Aorta (tissue), 5 donors: ENCODE measurements around the gene VPS4B. TPM values are rescaled to one million over a fixed set of nuclear protein-coding genes. Genes with fewer than 3 reads are reported as not detected.
A peak's percentile ranks its signal among the peaks of the same experiment; 100 is the strongest.

ENCODE experiments used
- ATAC-seq: fragments of 200-7000 bp; cut with Tn5 transposase; one replicate; pipeline ENCODE4 v1.9.1; 2022; ENCODE audit warnings: moderate library complexity; ENCODE audit not compliant: low FRiP score
- DNase-seq, 2 donors: peaks; one replicate each; pipeline ENCODE4 v3.0.0-alpha.2; 2020
- H3K27ac ChIP-seq, 2 donors: one replicate each; pipeline ENCODE4 v1.5.1; 2013; ENCODE audit warnings: low read length in 2 of 2, mild to moderate bottlenecking in 2 of 2, moderate library complexity in 2 of 2, control low read depth in 1 of 2, inconsistent platforms in 1 of 2, low read depth in 1 of 2
- H3K27me3 ChIP-seq, 2 donors: one replicate each; pipeline ENCODE4 v1.6.1; 2013; ENCODE audit warnings: control low read depth in 1 of 2, low read length in 1 of 2, mild to moderate bottlenecking in 1 of 2, moderate library complexity in 1 of 2; ENCODE audit not compliant: insufficient read depth in 2 of 2, control insufficient read depth in 1 of 2
- H3K36me3 ChIP-seq, 2 donors: one replicate each; pipeline ENCODE4 v1.6.1; 2013; ENCODE audit warnings: control low read depth in 1 of 2, low read length in 1 of 2, mild to moderate bottlenecking in 1 of 2; ENCODE audit not compliant: insufficient read depth in 2 of 2, control insufficient read depth in 1 of 2
- H3K4me1 ChIP-seq, 2 donors: one replicate each; pipeline ENCODE4 v1.6.1; 2013; ENCODE audit warnings: low read length in 2 of 2, control low read depth in 1 of 2, mild to moderate bottlenecking in 1 of 2, moderate library complexity in 1 of 2; ENCODE audit not compliant: insufficient read depth in 2 of 2, control insufficient read depth in 1 of 2
- H3K4me3 ChIP-seq, 2 donors: one replicate each; pipeline ENCODE4 v1.5.1; 2013; ENCODE audit warnings: low read length in 2 of 2, control low read depth in 1 of 2, mild to moderate bottlenecking in 1 of 2
- H3K9me3 ChIP-seq: one replicate; pipeline ENCODE4 v1.6.1; 2013; ENCODE audit warnings: mild to moderate bottlenecking, low read length; ENCODE audit not compliant: control insufficient read depth
- WGBS, 2 donors: extraction: QIAGEN DNeasy Blood & Tissue Kit; methylation state at CpG; one replicate each; pipeline ENCODE4 v1.1.7; 2013; 5-methylcytosine and 5-hydroxymethylcytosine counted together
- intact Hi-C, 2 donors: fragments of 100-400 bp; cut with DNase I; formaldehyde crosslinking; loops; one replicate each; pipeline versions ENCODE4 v1.14.2 to v1.15.0; 2022
- long read RNA-seq, 2 donors: library from polyadenylated mRNA; unstranded; transcript quantifications; one replicate each; pipeline ENCODE4 v2.0.0, GENCODE V29; 2020 to 2021
- polyA plus RNA-seq, 2 donors: library from polyadenylated mRNA; stranded (reverse); fragments of 200-250 nt; gene quantifications; one replicate each; pipeline ENCODE4 v1.2.3, GENCODE V29; 2013
- total RNA-seq, 2 donors: library from RNA; stranded (reverse); fragmentation: NEBNext Ultra II Directional; extraction: Animal tissue kit (Norgen Biotek cat#: 25700); gene quantifications; one replicate each; pipeline ENCODE4 v1.2.1, GENCODE V29; 2021
- donor health status: healthy with polysubstance abuse.
- donor health status: Bipolar disorder and iron deficiency.
- donor health status: DM: no; HTN: no; CAD: no.
- donor health status: DM: no; HTN: no; CAD: no.
- donor health status: DM: yes; HTN: yes; CAD: no.

VPS4B gene
- total RNA-seq = 10 to 100 TPM; 53.5 to 58.3 TPM
- polyA plus RNA-seq = 10 to 100 TPM; 22.3 to 26.2 TPM
- long read RNA-seq, donor 1, transcript VPS4B-201 (11 exons, 3,324 nt) = major isoform, 21 of 44 reads
- long read RNA-seq, donor 1, partial matches to known transcripts = 12 of 44 reads
- long read RNA-seq, donor 1, other reads (novel, unspliced or antisense) = 11 of 44 reads
- long read RNA-seq, donor 2, transcript VPS4B-201 (11 exons, 3,324 nt) = major isoform, 23 of 35 reads
- long read RNA-seq, donor 2, partial matches to known transcripts = 4 of 35 reads
- long read RNA-seq, donor 2, other reads (novel, unspliced or antisense) = 8 of 35 reads

GRCh38 chr18:63422087-63422863 lies at the start of gene VPS4B:
Gene VPS4B (minus strand): TSS chr18:63422476. CDS start chr18:63422259, 217 bp downstream.
- DNase-seq (peak; percentile 100), ATAC-seq (peak; percentile 99)
- Histone ChIP-seq H3K4me1 (no peaks in the 10 kb centered on the region), H3K27ac (peak within 1 kb of the TSS; percentile 79 to 93), H3K4me3 (peak within 1 kb of the TSS; percentile 68 to 99), H3K36me3 (peaks cover 0 to 2% of the 10 kb centered on the region in 2 donors), H3K27me3 (no peaks in the 10 kb centered on the region), H3K9me3 (no peaks in the 10 kb centered on the region)
- 0 to 1% methylated on average over 56 to 58 of the region's 58 CpGs for WGBS, 2 donors
- intact Hi-C loops = loop anchor here (1.0 kb wide), 1 partner anchor 55 kb away; the partner anchor contains the start of gene KDSR (in 2 of the 2)

- ATAC-seq (no peak), DNase-seq (no peak)
- intact Hi-C loops = no loop called here
- no peaks in the 10 kb centered on the region for H3K9me3 ChIP-seq
- H3K4me1 ChIP-seq = no peaks in the 10 kb centered on the region
- no peaks in the 10 kb centered on the region for H3K27me3 ChIP-seq
- H3K4me3 ChIP-seq = no peak overlapping the region
- H3K27ac ChIP-seq = no peak overlapping the region
- H3K36me3 ChIP-seq = no peaks in the 10 kb centered on the region
- 84 to 86% methylated on average over 11 to 12 of the region's 12 CpGs for WGBS, 2 donors
Observed at GRCh38 chr18:63470751-63471150, 48.5 kb upstream of the VPS4B start.

GRCh38 chr18:63468575-63468974 lies 46.3 kb upstream of the VPS4B start:
- H3K4me1 ChIP-seq = no peaks in the 10 kb centered on the region
- 90 to 92% methylated on average over 3 of the region's 3 CpGs for WGBS, 2 donors
- intact Hi-C loops = no loop called here
- H3K27me3 ChIP-seq = no peaks in the 10 kb centered on the region
- no peak overlapping the region for H3K4me3 ChIP-seq
- no peaks in the 10 kb centered on the region for H3K9me3 ChIP-seq
- ATAC-seq (no peak), DNase-seq (no peak)
- H3K36me3 ChIP-seq = no peaks in the 10 kb centered on the region
- no peak overlapping the region for H3K27ac ChIP-seq

GRCh38 chr18:63467699-63468098 lies 45.4 kb upstream of the VPS4B start:
- Histone ChIP-seq H3K9me3 (no peaks in the 10 kb centered on the region), H3K36me3 (no peaks in the 10 kb centered on the region), H3K27me3 (no peaks in the 10 kb centered on the region), H3K27ac (no peak overlapping the region), H3K4me3 (no peak overlapping the region), H3K4me1 (no peaks in the 10 kb centered on the region)
- WGBS, 2 donors = 89 to 91% methylated on average over 4 of the region's 4 CpGs
- intact Hi-C loops = no loop called here
- no peak for DNase-seq
- no peak for ATAC-seq

DNA sequence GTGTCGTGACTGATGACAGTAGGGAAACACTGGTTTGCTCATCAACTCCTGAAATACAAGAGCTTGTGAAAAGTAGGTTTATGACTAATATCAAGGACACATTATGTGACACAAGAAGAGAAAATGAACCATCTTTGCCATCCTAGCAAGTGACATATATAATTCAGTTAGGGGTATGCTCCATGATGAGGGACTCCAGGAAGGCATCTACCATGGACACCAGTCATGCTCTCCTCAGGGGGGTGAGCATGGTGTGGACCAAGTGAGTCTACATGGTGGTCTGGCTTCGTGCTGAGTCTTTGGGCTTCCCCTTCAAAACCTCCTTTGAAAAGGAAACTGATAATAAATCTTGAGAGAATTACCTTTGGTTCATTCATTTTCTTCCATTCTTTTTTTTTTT lies 42.8 kb upstream of the VPS4B start:
- intact Hi-C loops = no loop called here
- H3K4me1 ChIP-seq = no peaks in the 10 kb centered on the region
- no peak overlapping the region for H3K4me3 ChIP-seq
- no peaks in the 10 kb centered on the region for H3K36me3 ChIP-seq
- H3K27me3 ChIP-seq = no peaks in the 10 kb centered on the region
- no peak overlapping the region for H3K27ac ChIP-seq
- no peak for ATAC-seq
- DNase-seq = no peak
- H3K9me3 ChIP-seq = no peaks in the 10 kb centered on the region
- WGBS, 2 donors = 64 to 79% methylated on average over 2 of the region's 2 CpGs

DNA sequence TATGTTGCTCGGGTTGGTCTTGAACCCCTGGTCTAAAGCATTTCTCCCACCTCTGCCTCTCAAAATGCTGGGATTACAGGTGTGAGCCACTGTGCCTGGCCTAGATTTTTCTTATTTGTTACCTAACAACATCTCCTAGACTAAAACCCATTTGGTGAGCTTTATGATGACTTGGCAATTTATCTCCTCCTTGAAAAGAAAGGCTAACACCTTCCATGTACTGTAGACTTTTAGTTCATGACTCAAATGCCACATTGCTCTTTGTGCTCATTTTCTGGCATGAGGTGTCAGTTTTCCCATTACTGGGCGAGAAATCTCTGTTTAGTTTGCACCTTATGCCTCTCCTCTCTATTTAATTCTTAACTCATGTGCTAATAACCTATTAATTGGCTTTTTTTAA lies 42.2 kb upstream of the VPS4B start:
- Histone ChIP-seq H3K9me3 (no peaks in the 10 kb centered on the region), H3K36me3 (no peaks in the 10 kb centered on the region), H3K4me3 (no peak overlapping the region), H3K4me1 (no peaks in the 10 kb centered on the region), H3K27ac (no peak overlapping the region), H3K27me3 (no peaks in the 10 kb centered on the region)
- 91 to 93% methylated on average over 2 of the region's 2 CpGs for WGBS, 2 donors
- intact Hi-C loops = no loop called here
- no peak for ATAC-seq
- DNase-seq = no peak

DNA sequence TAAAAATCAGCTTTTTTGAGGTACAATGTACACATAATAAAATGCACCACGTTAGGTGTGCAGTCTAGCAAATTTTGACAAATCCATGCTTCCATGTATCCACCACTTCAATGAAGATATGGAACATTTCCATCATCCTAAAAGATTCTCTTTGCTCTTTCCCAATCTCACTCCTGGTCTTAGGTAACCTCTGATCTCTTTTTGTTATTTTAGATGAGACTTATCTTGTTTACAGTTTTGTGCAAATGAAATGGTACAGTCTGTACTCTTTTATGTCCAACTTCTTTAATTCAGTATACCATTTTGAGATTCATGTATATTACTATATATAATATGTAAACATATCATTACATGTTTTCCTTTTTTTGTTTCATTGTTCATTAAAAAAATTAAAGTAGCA lies 38.1 kb upstream of the VPS4B start:
- Histone ChIP-seq H3K4me1 (no peaks in the 10 kb centered on the region), H3K27ac (no peak overlapping the region), H3K36me3 (no peaks in the 10 kb centered on the region), H3K9me3 (no peaks in the 10 kb centered on the region), H3K4me3 (no peak overlapping the region), H3K27me3 (no peaks in the 10 kb centered on the region)
- ATAC-seq (no peak), DNase-seq (no peak)
- intact Hi-C loops = no loop called here
- WGBS, 2 donors = 48 to 58% methylated on average over 1 of the region's 1 CpG

- no peaks in the 10 kb centered on the region for H3K36me3 ChIP-seq
- ATAC-seq (no peak), DNase-seq (no peak)
- H3K9me3 ChIP-seq = no peaks in the 10 kb centered on the region
- no peak overlapping the region for H3K27ac ChIP-seq
- H3K4me3 ChIP-seq = no peak overlapping the region
- WGBS, 2 donors = 84 to 87% methylated on average over 6 of the region's 6 CpGs
- no peaks in the 10 kb centered on the region for H3K27me3 ChIP-seq
- no peaks in the 10 kb centered on the region for H3K4me1 ChIP-seq
- intact Hi-C loops = no loop called here
Observed at GRCh38 chr18:63457977-63458376, 35.7 kb upstream of the VPS4B start.

- DNase-seq (no peak), ATAC-seq (no peak)
- Histone ChIP-seq H3K36me3 (no peaks in the 10 kb centered on the region), H3K4me3 (no peak overlapping the region), H3K27ac (no peak overlapping the region), H3K27me3 (no peaks in the 10 kb centered on the region), H3K4me1 (no peaks in the 10 kb centered on the region), H3K9me3 (no peaks in the 10 kb centered on the region)
- WGBS, 2 donors = 93 to 95% methylated on average over 8 of the region's 8 CpGs
- intact Hi-C loops = no loop called here
Observed at GRCh38 chr18:63454497-63454896, 32.2 kb upstream of the VPS4B start.
